Motor neuron (in vitro differentiated cells): Measurements from ENCODE around the gene DISC1. TPM values are rescaled to one million over a fixed set of nuclear protein-coding genes. Genes with fewer than 3 reads are reported as not detected.

ENCODE experiments used
- ATAC-seq, 8 experiments: fragments of 200-7000 bp; cut with Tn5 transposase; replicated peaks in 6 of 8; 2 replicates each; pipeline ENCODE4 v1.8.0; 2021; ENCODE audit warnings: mild to moderate bottlenecking in 8 of 8, moderate library complexity in 8 of 8
- H3K27ac ChIP-seq, 2 donors: fragments of 250-450 bp; sonication (Bioruptor Pico); 2 replicates each; pipeline ENCODE4 v1.9.0; 2021; ENCODE audit warnings: antibody characterized with exemption in 2 of 2, mild to moderate bottlenecking in 2 of 2, moderate library complexity in 1 of 2
- H3K4me1 ChIP-seq, 2 donors: fragments of 250-450 bp; sonication (Bioruptor Pico); replicated peaks in 1 of 2; 2 replicates each; pipeline ENCODE4 v1.6.1; 2021; ENCODE audit warnings: antibody characterized with exemption in 2 of 2, mild to moderate bottlenecking in 2 of 2, moderate library complexity in 1 of 2
- H3K4me3 ChIP-seq, 5 donors: fragments of 250-450 bp; sonication (Bioruptor Pico); 2 replicates each; pipeline ENCODE4 v1.9.0; 2021; ENCODE audit warnings: antibody characterized with exemption in 5 of 5, mild to moderate bottlenecking in 5 of 5, moderate library complexity in 4 of 5
- WGBS, 10 experiments: fragments of 450-650 bp; shearing (Covaris generic); methylation state at CpG; one replicate each; pipeline ENCODE4 v1.0.0; 2022; 5-methylcytosine and 5-hydroxymethylcytosine counted together
- in situ Hi-C, 9 experiments: fragments of 400-800 bp; cut with MboI; loops; one replicate each; pipeline ENCODE4 v1.15.0; 2021; ENCODE audit warnings: low sequenced_read_pairs in 9 of 9, low pct_unique_long_range_greater_than_20kb in 2 of 9; ENCODE audit not compliant: unreplicated experiment in 9 of 9
- total RNA-seq, 8 experiments: library from RNA; unstranded; fragments of 300-600 nt; gene quantifications; 2 replicates each; pipeline versions ENCODE4 v1.2.3 to v1.2.4, GENCODE V29; 2022

DISC1 gene
- total RNA-seq, 8 experiments from 2014 or later: 1.2 to 13.5 (median 3.7) TPM

DNA sequence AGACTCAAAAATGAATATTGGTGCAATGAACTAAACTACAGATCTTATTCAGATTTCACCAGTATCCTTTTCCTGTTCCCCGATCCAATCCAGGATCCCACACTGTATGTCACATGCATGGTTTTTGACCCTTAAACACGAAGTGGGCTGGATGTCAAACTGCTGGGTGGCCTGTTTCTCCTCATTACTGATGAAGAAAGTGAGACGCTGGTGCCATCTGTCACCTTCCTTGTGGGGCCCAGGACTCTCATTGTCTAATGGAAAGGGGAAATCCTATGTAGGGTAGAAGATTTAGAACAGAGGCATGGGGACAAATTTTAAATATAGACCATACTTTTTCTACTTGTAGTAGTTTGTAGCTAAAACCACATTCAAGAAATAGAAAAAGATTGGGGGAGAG is 56.2 kb downstream of the DISC1 start:
- Histone ChIP-seq H3K4me1 (peaks cover 0 to 13% of the 10 kb centered on the region in 2 donors), H3K27ac (no peak overlapping the region), H3K4me3 (no peak overlapping the region)
- WGBS, 10 experiments: 18 to 90% (median 54%) methylated on average over 2 to 3 of the region's 3 CpGs; no CpG with 5 or more reads in 1 of the 10 experiments
- in situ Hi-C loops: no loop called here
- ATAC-seq: no peak

DNA sequence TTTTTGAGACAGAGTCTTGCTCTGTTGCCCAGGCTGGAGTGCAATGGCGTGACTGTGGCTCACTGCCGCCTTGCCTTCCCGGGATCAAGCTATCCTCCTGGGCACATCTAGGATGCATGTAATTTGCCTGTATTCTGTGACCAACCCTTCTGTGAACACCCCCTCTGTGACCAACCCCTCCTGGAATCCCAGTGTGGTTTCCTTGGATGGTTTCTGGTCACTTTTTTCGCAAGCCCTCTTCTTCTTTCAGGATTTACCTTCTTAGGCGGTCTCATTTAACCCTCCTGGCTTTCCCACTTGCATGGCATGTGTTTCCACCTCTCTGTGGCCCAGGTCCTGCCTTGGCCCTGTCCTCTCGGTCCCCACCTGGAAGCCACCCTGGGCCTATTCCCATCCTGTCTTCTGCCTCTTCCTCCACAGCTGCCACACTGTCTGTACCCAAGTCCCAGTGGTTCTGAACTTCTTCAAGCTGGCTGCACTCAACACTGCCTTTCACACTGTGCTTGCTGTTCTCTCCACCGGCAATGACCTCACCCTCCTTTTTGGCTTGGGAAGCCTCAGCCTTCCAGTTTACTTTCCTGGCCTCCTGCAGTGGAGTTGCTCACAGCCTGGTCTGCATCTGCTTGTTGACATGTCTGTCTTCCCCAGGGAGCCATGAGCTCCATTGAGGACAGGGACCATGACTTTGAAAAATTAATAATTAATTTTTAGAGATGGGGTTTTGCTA is 57.0 kb downstream of the DISC1 start:
- Histone ChIP-seq H3K4me3 (no peak overlapping the region), H3K27ac (no peak overlapping the region), H3K4me1 (peaks cover 0 to 13% of the 10 kb centered on the region in 2 donors)
- ATAC-seq: no peak
- in situ Hi-C loops: no loop called here
- 62 to 100% (median 92%) methylated on average over 1 to 7 of the region's 7 CpGs; no CpG with 5 or more reads in 2 of the 10 experiments for WGBS, 10 experiments

DNA sequence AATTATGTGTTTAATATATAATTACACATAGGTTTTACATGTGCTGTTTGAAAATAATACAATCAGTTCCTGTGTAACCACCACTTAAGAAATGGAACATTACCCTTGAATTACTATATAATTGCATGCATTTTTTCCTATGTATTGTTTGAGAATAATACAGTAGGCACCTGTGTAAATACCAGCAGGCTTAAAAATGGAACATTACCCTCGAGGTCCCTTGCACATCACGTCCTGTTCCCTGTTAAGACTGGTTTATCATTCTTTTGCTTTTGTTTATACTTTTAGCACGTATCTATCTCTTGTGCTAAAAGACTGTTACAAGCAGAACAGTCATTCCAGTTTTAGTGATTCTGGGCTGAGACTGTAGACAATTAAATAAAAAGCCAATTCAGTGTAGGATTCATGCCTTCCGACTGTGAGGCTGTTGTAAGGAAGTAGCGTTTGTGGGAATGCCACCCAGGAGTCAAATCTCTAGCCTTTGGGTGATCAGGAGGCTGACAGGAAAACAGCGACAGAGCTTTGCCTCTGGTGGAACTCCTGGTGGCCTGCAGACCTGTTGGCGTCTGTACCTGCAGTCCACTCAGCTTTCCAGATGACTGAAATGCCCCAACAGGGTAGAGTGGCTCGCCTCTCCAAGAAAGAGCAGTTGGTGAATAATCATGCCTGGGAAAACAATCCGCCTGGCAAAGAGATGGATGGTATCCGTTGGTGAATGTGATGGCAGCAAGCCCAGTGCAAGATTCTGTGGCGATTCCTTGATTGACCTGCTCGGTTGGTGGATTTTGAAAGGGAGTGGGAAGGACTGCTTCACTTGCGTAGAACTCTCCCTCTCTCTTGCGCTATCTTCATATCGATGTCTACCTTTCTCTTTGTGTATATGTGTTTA is 58.0 kb downstream of the DISC1 start:
- H3K27ac ChIP-seq: no peak overlapping the region
- no peak overlapping the region for H3K4me3 ChIP-seq
- in situ Hi-C loops: no loop called here
- WGBS, 10 experiments: 51 to 91% (median 82%) methylated on average over 2 to 15 of the region's 15 CpGs
- ATAC-seq: peak in 1 of 8 experiments; percentile 69
- peaks cover 0 to 5% of the 10 kb centered on the region in 2 donors for H3K4me1 ChIP-seq

DNA sequence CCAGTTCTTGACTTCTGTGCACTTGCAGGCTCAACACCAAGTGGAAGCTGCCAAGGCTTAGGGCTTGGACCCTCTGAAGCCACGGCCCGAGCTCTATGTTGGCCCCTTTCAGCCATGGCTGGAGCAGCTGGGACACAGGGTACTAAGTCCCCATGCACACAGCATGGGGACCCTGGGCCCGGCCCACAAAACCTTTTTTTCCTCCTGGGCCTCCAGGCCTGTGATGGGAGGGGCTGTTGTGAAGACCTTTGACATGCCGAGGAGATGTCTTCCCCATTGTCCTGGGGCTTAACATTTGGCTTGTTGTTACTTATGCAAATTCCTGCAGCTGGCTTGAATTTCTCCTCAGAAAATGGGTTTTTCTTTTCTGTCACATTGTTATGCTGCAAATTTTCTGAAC is 59.8 kb downstream of the DISC1 start:
- no peak for ATAC-seq
- Histone ChIP-seq H3K4me3 (no peak overlapping the region), H3K27ac (no peak overlapping the region), H3K4me1 (peaks cover 0 to 10% of the 10 kb centered on the region in 2 donors)
- 20 to 100% (median 90%) methylated on average over 1 to 4 of the region's 4 CpGs; no CpG with 5 or more reads in 2 of the 10 experiments for WGBS, 10 experiments
- in situ Hi-C loops: no loop called here

DNA sequence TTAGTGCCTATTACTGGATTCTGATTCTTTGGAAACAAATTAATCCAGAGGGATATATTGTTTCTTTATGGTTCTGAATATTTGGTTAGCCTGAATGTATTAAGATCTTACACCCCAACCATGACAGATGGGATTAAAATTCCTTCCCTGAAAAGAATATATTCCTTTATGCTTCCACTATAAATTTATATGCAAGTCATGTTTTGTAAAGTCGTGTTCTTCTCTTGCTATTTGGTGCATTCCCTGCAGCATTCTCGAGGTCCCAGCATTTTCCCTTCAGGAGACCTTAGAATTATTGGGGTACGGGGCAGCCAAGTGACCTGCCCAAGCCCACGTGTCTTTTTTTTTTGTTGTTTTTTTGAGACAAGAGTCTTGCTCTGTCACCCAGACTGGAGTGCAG is 62.4 kb downstream of the DISC1 start:
- in situ Hi-C loops: no loop called here
- no peak for ATAC-seq
- Histone ChIP-seq H3K4me3 (no peak overlapping the region), H3K27ac (no peak overlapping the region), H3K4me1 (peaks cover 5 to 17% of the 10 kb centered on the region in 2 donors)
- WGBS, 10 experiments: 0 to 100% (median 74%) methylated on average over 1 to 4 of the region's 4 CpGs; no CpG with 5 or more reads in 2 of the 10 experiments

DNA sequence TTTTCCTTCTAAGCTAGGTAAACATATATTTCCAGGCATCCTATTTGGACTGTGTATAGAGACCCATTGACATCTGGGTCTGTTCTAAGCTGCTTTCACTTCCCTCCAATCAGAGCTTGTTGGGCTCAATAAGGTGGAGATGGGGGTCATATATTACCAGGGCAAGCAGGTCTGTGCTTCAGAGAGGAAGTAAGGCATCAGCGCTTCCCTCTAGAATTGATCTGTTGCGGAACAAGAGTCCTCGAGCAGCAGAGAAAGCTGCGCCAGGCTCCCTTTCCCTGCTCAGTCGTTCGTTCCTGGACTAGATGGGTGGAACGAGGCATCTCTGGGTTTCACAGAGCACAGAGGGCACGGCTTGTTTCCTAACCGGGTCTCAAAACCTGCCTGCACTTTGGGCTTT is 63.5 kb downstream of the DISC1 start:
- Histone ChIP-seq H3K4me1 (peaks cover 6 to 17% of the 10 kb centered on the region in 2 donors), H3K27ac (peak overlapping the region in 1 of 2 donors; percentile 22), H3K4me3 (no peak overlapping the region)
- in situ Hi-C loops: loop anchor here in 1 of 9 experiments (10.0 kb wide), 1 partner anchor 65 kb away; the partner anchor contains the start of gene DISC1
- 40 to 82% (median 79%) methylated on average over 2 to 9 of the region's 9 CpGs; no CpG with 5 or more reads in 4 of the 10 experiments for WGBS, 10 experiments
- peak in 1 of 8 experiments; percentile 33 for ATAC-seq

DNA sequence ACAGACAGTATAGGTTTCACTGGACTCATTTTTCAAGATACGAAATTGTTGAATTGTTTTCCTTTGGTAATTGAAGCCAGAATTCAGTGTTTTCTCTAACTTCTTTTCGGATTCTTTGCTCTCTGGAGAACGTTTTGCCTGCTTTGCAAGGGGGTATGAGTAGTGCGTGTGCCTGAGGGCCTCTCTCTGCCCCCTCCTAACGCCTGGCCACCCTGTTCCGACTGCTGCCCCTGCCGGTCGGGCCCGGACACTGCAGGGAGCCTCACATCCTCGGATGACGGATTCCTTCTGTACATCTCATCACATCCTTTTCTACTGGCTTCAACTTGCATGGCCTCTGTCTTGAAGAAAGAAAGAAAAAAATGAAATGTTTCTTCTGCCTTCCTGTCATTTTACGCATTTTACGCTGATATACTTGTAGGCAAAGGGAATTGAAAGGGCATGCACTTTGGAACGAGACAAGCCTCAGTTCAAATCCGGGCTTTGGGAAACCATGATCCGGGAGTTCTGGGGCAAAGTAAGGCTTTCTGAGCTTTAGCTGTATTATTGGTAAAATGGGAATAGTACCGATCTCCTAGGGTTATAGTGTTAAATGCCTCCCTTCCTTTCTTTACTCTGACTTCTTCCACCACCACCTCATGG is 65.1 kb downstream of the DISC1 start:
- WGBS, 10 experiments: 0 to 80% (median 64%) methylated on average over 1 to 17 of the region's 17 CpGs
- Histone ChIP-seq H3K27ac (no peak overlapping the region), H3K4me3 (no peak overlapping the region), H3K4me1 (peaks cover 17 to 30% of the 10 kb centered on the region in 2 donors)
- in situ Hi-C loops: loop anchor here in 1 of 9 experiments (10.0 kb wide), 1 partner anchor 67 kb away; the partner anchor contains the start of gene DISC1
- peak in 2 of 8 experiments; percentile 11 to 35 for ATAC-seq

DNA sequence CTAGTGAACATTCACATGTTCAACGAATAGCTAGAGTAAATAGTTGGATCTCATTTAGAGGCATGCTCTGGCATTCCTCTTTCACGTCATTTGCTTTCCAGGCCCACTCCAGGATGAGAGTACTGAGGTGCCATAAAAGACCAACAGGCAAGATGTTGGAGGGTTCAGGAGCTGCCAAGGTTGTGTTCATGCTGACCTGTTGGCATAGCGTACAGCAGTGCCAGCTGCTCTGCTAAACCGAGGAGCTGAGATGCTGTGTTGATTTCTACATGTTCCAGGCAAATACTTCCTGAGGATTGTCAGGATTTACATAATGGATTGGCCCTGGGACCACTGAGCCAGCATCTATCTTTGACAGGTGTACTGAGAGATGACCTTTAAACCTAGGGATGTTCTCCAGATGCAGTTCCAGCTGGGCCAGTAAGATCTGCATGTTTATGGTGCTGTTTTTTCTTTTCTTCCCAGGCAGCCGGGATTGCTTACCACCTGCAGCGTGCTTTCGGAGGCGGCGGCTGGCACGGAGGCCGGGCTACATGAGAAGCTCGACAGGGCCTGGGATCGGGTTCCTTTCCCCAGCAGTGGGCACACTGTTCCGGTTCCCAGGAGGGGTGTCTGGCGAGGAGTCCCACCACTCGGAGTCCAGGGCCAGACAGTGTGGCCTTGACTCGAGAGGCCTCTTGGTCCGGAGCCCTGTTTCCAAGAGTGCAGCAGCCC is 66.9 kb downstream of the DISC1 start:
- Histone ChIP-seq H3K27ac (no peak overlapping the region), H3K4me3 (no peak overlapping the region), H3K4me1 (peaks cover 17 to 30% of the 10 kb centered on the region in 2 donors)
- ATAC-seq: no peak
- in situ Hi-C loops: loop anchor here in 1 of 9 experiments (10.0 kb wide), 1 partner anchor 69 kb away; the partner anchor contains the start of gene DISC1
- 45 to 92% (median 81%) methylated on average over 2 to 14 of the region's 18 CpGs; no CpG with 5 or more reads in 2 of the 10 experiments for whole genome bisulfite sequencing, 10 experiments

DNA sequence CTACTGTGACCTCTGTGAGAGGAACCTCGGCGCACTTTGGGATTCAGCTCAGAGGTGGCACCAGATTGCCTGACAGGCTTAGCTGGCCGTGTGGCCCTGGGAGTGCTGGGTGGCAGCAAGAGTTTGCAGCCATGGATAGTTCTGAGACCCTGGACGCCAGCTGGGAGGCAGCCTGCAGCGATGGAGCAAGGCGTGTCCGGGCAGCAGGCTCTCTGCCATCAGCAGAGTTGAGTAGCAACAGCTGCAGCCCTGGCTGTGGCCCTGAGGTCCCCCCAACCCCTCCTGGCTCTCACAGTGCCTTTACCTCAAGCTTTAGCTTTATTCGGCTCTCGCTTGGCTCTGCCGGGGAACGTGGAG is 67.5 kb downstream of the DISC1 start:
- Histone ChIP-seq H3K27ac (no peak overlapping the region), H3K4me3 (no peak overlapping the region), H3K4me1 (peaks cover 17 to 30% of the 10 kb centered on the region in 2 donors)
- in situ Hi-C loops: loop anchor here in 1 of 9 experiments (10.0 kb wide), 1 partner anchor 69 kb away; the partner anchor contains the start of gene DISC1
- 20 to 97% (median 89%) methylated on average over 1 to 11 of the region's 11 CpGs; no CpG with 5 or more reads in 4 of the 10 experiments for WGBS, 10 experiments
- ATAC-seq: no peak

DNA sequence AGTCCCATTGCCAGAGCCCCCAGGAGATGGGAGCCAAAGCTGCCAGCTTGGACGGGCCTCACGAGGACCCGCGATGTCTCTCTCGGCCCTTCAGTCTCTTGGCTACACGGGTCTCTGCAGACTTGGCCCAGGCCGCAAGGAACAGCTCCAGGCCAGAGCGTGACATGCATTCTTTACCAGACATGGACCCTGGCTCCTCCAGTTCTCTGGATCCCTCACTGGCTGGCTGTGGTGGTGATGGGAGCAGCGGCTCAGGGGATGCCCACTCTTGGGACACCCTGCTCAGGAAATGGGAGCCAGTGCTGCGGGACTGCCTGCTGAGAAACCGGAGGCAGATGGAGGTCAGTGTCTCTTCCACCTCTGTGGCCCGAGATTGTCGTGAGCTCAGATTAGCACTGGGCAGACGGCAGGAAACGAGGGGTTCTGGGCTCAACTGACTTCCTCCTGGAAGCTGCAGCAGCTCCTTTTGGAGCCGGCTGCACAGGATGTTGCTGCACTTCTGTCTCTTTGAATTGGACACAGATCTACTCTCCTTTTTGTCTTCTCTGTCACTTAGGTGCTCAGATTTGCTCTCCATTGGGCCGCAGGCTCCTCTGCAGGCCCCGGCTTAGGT is 68.0 kb downstream of the DISC1 start:
- WGBS, 10 experiments: 46 to 100% (median 85%) methylated on average over 1 to 16 of the region's 18 CpGs; no CpG with 5 or more reads in 3 of the 10 experiments
- ATAC-seq: no peak

DNA sequence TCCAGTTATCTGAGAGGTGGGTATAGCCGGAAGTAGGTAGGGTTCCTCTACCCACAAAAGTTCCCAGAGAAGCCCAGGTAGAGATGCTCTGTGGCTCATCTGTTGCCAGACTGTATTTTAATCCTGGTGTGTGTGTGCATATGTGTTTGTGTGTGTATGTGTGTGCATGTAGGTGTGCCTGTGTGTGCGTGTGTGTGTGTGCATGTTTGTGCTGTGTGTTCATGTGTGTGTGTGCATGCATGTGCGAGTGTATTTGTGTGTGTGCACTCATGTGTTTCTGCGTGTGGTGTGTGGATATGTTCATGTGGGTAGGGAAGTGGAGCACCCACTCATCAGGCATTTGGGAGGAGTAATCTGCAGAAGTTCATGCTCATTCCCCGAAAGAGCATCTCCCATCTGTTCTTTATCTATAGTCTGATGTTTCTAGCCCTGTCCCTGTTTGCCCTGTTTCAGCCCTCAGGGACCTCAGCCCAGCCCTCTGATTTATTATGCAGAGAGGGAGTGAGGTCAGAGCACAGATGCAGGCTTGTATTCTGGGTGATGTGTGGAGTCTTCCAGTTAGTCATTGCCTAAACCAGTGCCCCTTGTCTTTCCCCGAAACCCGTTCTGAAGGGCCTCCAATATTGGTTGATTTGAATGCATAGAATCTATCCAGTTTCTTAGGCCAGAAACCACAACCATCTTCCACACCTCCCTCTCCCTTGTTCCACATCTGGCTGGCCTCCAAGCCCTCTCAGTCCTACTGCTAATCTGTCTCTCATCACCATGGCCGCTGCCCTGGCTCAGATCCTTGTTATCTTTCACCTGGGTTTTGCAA is 69.1 kb downstream of the DISC1 start:
- in situ Hi-C loops: loop anchor here in 1 of 9 experiments (10.0 kb wide), 1 partner anchor 71 kb away; the partner anchor contains the start of gene DISC1
- peaks cover 17 to 20% of the 10 kb centered on the region in 2 donors for H3K4me1 ChIP-seq
- H3K27ac ChIP-seq: peak overlapping the region in 1 of 2 donors; percentile 15
- H3K4me3 ChIP-seq: no peak overlapping the region
- WGBS, 10 experiments: 0 to 88% (median 71%) methylated on average over 1 to 7 of the region's 8 CpGs; no CpG with 5 or more reads in 2 of the 10 experiments
- ATAC-seq: peak; percentile 80 to 98 (median 92)

More for the DNA sequence above, 68.0 kb downstream of the DISC1 start:
- Histone ChIP-seq H3K4me3 (no peak overlapping the region), H3K27ac (no peak overlapping the region), H3K4me1 (peaks cover 17 to 30% of the 10 kb centered on the region in 2 donors)
- in situ Hi-C loops: loop anchor here in 1 of 9 experiments (10.0 kb wide), 1 partner anchor 70 kb away; the partner anchor contains the start of gene DISC1
